COLO829 (cell line): ENCODE data around the gene SLC38A6.

Source experiments
- DNase-seq: peaks from one replicate; pipeline ENCODE4 v3.0.0; 2012; ENCODE audit warnings: low spot score

SLC38A6 gene

DNA sequence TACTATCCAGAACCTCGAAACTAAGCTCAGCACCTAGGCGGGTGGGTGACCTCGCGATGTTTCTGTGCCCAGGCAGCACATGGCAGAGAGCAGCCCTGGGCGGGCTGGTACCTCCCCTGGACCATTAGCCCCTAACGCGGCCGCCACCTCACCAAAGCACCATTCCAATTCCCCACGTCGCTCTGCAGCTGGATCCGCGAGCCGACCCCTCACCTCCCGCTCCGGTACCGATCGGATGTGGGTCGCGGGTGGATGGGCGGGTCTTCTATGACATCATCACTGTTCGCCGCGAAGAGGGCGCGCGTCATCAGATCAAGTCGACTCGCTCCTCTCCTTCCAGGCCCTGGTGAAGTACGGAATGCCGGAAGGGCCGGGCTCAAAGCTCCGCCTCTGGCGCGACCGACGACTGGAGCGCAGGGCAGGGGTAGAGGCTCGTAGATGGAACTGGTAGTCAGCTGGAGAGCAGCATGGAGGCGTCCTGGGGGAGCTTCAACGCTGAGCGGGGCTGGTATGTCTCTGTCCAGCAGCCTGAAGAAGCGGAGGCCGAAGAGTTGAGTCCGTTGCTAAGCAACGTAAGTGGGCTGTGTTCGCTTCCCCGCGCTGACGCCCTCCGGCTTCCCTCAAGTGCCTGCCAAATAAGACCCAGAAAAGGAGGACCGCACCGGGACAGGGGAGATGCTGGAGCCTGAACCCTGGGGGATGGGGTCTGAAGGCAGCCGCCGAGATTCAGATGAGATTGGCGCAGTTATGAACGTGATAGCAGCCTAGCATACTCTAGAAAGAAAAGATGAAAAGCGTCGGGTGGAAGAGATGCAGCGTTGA is at the start of gene SLC38A6, which contains the start of gene TRMT5:
TSS of gene SLC38A6 (plus strand) at position 435 of the 822 bp plus-strand sequence. CDS start at position 468, 33 bp downstream.
TSS of gene TRMT5 (minus strand) at position 269 of the 822 bp plus-strand sequence. CDS start at position 163, 106 bp downstream.
- peak; percentile 87 for DNase-seq

DNA sequence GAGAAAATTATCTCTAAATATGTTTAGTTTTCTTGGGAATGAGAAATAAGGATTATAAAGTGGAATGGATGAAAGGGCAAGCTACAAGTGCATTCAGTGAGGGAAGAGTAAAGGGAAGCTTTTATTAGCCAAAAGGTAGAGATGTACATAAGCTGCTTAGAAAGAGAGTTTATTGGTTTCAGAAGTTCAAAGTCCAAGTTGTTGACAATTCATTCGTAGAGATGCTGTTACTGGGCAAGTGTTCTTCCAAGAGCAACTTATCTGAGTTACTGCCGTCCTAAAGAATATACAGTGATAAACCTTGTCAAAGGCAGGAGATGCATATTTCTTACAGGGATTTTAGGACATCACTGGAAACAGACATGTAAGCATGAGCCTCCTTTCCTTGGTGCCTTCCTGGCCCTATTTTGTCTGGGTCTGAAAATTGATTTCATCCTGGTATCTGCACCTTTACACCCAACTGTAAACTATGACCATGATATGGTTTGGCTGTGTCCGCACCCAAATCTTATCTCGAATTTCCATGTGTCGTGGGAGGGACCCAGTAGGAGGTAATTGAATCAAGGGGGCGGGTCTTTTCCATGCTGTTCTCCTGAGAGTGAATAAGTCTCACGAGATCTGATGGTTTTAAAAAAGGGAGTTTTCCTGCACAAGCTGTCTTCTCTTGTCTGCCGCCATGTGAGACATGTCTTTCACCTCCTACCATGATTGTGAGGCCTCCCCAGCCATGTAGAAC is 47.0 kb upstream of the SLC38A6 start:
- no peak for DNase-seq

GRCh38 chr14:60935319-60935718 is 45.7 kb upstream of the SLC38A6 start:
- no peak for DNase-seq

GRCh38 chr14:60943637-60944032 is 37.4 kb upstream of the SLC38A6 start:
- no peak for DNase-seq

GRCh38 chr14:60944204-60944603 is 36.8 kb upstream of the SLC38A6 start:
- DNase-seq = peak; percentile 13

GRCh38 chr14:60945984-60946383 is 35.1 kb upstream of the SLC38A6 start:
- DNase-seq = no peak

- no peak for DNase-seq
Measured at GRCh38 chr14:60946773-60947172, 34.3 kb upstream of the SLC38A6 start.

DNA sequence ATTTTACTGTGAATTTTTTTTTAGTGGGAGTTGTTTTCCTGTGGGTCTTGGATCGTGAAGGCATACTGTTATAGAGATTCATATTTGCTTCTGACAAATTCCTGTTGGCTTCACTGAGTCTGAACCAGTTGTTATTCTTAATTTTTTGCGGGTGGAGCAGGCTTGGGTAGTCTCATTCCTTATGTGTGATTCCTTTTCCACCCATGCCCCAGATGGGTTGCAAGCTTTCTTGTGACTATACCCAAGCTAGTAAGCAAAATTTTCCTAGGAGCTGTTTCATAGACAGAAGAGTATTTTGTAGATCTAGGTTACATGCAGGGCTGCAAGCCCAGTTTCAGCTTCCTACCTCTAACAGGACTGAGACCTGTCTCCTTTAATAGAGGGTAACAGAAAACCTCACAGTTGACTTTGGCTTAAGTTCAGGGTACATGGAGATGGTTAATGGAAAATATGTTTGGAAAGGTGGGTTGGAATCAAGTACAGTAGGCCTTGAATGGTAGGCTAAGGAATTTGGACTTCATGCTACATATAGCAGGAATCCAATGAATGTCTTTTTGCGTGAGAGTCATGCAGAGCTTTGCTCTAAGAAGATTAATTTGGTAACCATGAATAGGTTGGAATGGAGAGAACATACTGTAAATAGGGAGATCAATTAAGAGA is 29.1 kb upstream of the SLC38A6 start:
- DNase-seq = no peak

DNA sequence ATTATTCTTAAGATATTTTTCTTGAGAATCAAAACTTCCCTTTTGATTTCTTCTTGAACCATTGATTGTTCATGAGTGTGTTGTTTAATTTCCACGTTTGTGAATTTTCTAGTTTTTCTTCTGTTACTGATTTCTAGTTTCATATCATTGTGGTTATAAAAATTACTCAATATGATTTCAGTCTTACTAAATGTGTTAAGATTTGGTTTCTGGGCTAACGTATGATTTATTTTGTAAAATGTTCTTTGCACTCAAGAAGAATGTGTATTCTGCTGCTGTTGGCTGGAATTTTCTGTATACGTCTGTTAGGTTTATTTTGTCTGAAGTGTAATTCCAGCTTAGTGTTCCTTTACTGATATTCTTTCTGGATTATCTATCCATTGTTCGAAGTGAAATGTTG is 24.8 kb upstream of the SLC38A6 start:
- no peak for DNase-seq

GRCh38 chr14:60956632-60957031 is 24.4 kb upstream of the SLC38A6 start:
- no peak for DNase-seq

- no peak for DNase-seq
Measured at GRCh38 chr14:60958146-60958545, 22.9 kb upstream of the SLC38A6 start.

GRCh38 chr14:60963761-60964160 is 17.3 kb upstream of the SLC38A6 start:
- no peak for DNase-seq

GRCh38 chr14:60964904-60965303 is 16.1 kb upstream of the SLC38A6 start:
- DNase-seq = no peak

- DNase-seq = no peak
Measured at GRCh38 chr14:60965402-60965801, 15.6 kb upstream of the SLC38A6 start.

- DNase-seq = no peak
Measured at GRCh38 chr14:60968099-60968498, 12.9 kb upstream of the SLC38A6 start.

DNA sequence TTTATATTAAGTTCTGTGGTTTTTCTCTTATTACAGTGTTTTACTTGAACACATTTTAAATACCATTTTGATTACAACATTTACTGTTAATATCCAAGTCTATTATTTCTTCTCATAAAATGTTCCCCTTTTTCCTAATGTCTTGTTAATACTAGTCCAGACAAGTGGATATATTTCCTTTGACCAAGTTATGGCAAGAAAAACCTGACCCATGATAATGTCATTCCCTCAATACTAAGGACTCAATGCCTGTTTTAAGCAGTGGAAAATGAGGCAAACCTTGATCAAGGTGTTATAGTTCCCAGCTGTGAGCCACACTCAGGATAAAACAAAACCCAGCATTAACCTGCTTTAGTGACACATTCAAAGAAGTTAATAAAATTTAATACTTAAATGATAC is 12.4 kb upstream of the SLC38A6 start:
- no peak for DNase-seq

DNA sequence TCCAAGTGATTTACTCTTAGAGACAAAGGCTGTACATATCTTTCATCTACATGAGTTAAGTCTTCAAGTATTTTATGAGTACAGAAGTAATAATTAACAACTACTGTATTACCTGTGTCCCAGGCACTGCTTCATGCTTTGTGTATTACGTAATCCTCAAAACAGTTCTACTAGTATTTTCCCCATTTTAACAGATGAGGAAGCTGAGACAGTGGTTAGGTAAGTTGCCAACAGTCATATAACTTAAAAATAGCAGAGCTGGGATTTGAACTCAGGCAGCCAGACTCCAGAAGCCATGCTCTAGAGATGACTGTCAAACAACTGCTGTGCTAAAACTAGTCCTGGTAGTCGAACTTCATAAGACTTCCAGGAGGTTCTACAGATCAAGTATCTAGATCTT is 10.9 kb upstream of the SLC38A6 start:
- DNase-seq = no peak

- DNase-seq = no peak
Measured at GRCh38 chr14:60971271-60971670, 9.8 kb upstream of the SLC38A6 start.

DNA sequence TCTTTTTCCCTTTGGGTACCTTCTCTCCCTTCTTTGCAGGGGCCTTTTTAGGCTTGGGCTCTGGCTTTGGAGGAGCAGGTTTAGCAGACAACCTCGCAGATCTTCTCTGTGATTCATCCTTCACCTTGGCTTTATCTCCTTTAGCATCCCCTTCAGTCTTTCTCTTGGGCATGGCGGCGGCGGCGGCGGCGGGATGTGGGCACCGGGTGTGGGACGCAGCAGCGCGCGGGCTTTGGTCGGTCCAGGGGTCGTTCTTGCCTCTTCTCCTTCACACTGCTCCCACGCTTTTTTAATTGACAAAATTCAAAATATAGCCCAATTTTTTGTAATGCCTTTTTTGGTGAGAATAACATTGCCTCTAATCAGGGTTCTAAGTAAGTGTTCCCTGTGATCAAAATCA is 8.8 kb upstream of the SLC38A6 start:
- DNase-seq = no peak

DNA sequence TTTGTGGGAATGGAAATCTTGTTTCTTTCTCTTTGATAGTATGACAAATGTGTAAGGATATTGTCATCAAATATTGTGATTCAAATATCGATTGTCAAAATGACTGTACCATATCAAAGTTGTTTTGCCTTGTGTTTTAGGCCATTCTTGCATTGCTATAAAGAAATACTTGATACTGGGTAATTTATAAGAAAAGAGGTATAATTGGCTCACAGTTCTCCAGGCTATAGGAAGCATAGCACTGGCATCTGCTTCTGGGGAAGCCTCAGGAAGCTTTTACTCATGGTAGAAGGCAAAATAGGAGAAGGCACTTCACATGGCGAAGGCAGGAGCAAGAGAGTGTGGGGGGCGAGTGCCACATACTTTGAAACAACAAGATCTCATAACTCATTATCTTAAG is 8.0 kb upstream of the SLC38A6 start:
- no peak for DNase-seq

DNA sequence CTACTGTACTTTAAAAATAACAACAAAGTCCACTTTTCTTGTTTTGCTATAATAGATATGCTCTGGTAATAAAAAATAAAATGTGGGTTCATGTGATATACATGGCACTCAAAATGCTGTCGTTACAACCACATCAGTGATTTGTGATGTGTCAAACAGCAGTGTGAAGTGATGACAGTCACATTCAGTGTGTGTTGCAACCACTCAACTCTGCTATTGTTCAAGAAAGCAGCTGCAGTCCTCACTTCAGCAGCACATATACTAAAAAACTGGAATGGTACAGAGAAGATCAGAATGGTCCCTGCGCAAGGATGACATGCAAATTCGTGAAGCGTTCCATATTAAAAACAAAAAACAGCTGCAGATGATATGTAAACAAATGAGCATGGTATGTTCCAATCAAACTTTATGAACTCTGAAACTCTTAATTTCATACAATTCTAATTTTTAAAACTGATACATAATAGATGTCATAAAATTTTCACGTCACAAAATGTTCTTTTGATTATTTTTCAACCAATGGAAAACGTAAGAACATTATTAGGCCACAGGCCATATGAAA is 6.9 kb upstream of the SLC38A6 start:
- no peak for DNase-seq

DNA sequence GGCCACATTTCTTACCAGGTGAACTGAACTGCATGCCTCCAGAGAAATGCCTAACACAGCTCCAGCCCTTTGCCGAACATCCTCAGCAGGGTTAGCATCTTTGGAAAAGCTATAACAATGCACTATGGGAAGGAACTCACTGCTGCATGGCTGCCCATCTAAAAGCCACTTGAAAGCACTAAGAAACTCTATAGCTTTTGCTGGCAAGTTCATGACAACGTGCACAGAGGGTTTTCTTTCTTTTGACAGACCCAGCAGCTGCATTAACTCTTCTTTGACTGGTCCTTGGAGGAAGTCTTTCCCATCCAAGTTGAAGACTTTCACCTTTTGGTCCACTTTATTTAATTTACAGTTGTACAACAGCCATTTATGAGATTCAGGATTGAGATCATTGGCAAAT is 5.5 kb upstream of the SLC38A6 start:
- DNase-seq = no peak
